ENCODE results near the gene TTC13. TPM values are rescaled to one million over a fixed set of nuclear protein-coding genes. Genes with fewer than 3 reads are reported as not detected.

The TTC13 gene
- total RNA-seq, 1 donor from 2014 or later, result 35.4 TPM

GRCh38 chr1:230923176-230923575 is 55.5 kb downstream of the TTC13 start:
- intact Hi-C loops (cut with micrococcal nuclease), result no loop called here
- TF ChIP-seq, protein P1, sequence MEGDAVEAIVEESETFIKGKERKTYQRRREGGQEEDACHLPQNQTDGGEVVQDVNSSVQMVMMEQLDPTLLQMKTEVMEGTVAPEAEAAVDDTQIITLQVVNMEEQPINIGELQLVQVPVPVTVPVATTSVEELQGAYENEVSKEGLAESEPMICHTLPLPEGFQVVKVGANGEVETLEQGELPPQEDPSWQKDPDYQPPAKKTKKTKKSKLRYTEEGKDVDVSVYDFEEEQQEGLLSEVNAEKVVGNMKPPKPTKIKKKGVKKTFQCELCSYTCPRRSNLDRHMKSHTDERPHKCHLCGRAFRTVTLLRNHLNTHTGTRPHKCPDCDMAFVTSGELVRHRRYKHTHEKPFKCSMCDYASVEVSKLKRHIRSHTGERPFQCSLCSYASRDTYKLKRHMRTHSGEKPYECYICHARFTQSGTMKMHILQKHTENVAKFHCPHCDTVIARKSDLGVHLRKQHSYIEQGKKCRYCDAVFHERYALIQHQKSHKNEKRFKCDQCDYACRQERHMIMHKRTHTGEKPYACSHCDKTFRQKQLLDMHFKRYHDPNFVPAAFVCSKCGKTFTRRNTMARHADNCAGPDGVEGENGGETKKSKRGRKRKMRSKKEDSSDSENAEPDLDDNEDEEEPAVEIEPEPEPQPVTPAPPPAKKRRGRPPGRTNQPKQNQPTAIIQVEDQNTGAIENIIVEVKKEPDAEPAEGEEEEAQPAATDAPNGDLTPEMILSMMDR (IDR thresholded peaks at IDR 0.05), result no peak
- Mint-ChIP-seq H3K9me3 (no peaks in the 10 kb centered on the region), H3K36me3 (ENCODE audit: low read depth) (peaks cover 83% of the 10 kb centered on the region), H3K4me3 (no peak overlapping the region), H3K4me1 (no peaks in the 10 kb centered on the region), H3K27me3 (no peaks in the 10 kb centered on the region), H3K27ac (no peak overlapping the region)
- ChIA-PET CTCF (interaction anchor here (2.0 kb wide), 1 partner anchor 288 kb away, joined by 4 read pairs; no protein-coding TSS in a partner anchor), POLR2A (no interaction called here)
- DNase-seq (no peak), ATAC-seq (ENCODE audit: low read depth) (no peak)

- ATAC-seq (ENCODE audit: low read depth), result no peak
- no peaks in the 10 kb centered on the region for H3K9me3 Mint-ChIP-seq
- DNase-seq, result no peak
- ChIA-PET POLR2A (no interaction called here), CTCF (interaction anchor here (2.0 kb wide), 1 partner anchor 289 kb away, joined by 4 read pairs; no protein-coding TSS in a partner anchor)
- intact Hi-C loops (cut with micrococcal nuclease), result no loop called here
- H3K4me1 Mint-ChIP-seq, result no peaks in the 10 kb centered on the region
- H3K4me3 Mint-ChIP-seq, result no peak overlapping the region
- no peak overlapping the region for H3K27ac Mint-ChIP-seq
- no peaks in the 10 kb centered on the region for H3K27me3 Mint-ChIP-seq
- H3K36me3 Mint-ChIP-seq (ENCODE audit: low read depth), result peaks cover 82% of the 10 kb centered on the region
- TF ChIP-seq, protein P1 (IDR thresholded peaks at IDR 0.05), result no peak
Observed at GRCh38 chr1:230922620-230923019, 56.0 kb downstream of the TTC13 start.

GRCh38 chr1:230919207-230919606 is 59.5 kb downstream of the TTC13 start:
- no peak for ATAC-seq (ENCODE audit: low read depth)
- Mint-ChIP-seq H3K27me3 (no peaks in the 10 kb centered on the region), H3K36me3 (ENCODE audit: low read depth) (peaks cover 71% of the 10 kb centered on the region), H3K27ac (no peak overlapping the region), H3K4me3 (no peak overlapping the region), H3K9me3 (no peaks in the 10 kb centered on the region), H3K4me1 (no peaks in the 10 kb centered on the region)
- TF ChIP-seq, protein P1 (IDR thresholded peaks at IDR 0.05), result no peak
- CTCF ChIA-PET, result interaction anchor here (0.7 to 1.7 kb wide), 3 partner anchors 60 to 292 kb away, joined by 3 to 6 read pairs (median 5); no protein-coding TSS in a partner anchor
- intact Hi-C loops (cut with micrococcal nuclease), result loop anchor here (5.0 to 10.0 kb wide), 2 partner anchors 123 to 416 kb away; partner anchors contain the start of genes EXOC8, FAM89A and SPRTN
- DNase-seq, result no peak
- POLR2A ChIA-PET, result no interaction called here

GRCh38 chr1:230917284-230918135 is 61.2 kb downstream of the TTC13 start:
- Mint-ChIP-seq H3K9me3 (no peaks in the 10 kb centered on the region), H3K36me3 (ENCODE audit: low read depth) (peaks cover 74% of the 10 kb centered on the region), H3K27me3 (no peaks in the 10 kb centered on the region), H3K27ac (peak overlapping the region; percentile 11), H3K4me1 (no peaks in the 10 kb centered on the region), H3K4me3 (no peak overlapping the region)
- DNase-seq (peak; percentile 36), ATAC-seq (ENCODE audit: low read depth) (peak; percentile 79)
- POLR2A ChIA-PET, result no interaction called here
- intact Hi-C loops (cut with micrococcal nuclease), result loop anchor here (1.0 to 10.0 kb wide), 6 partner anchors 62 to 417 kb away; partner anchors contain the start of genes ARV1, EXOC8, FAM89A and SPRTN
- TF ChIP-seq, protein P1 (IDR thresholded peaks at IDR 0.05), result peak; percentile 52
- CTCF ChIA-PET, result interaction anchor here (0.8 to 1.6 kb wide), 8 partner anchors 61 to 294 kb away, joined by 3 to 13 read pairs (median 4); partner anchors contain the start of genes ARV1 and TTC13
